Psoas muscle (tissue), 8 donors: ENCODE results near the gene AGRP. TPM values are rescaled to one million over a fixed set of nuclear protein-coding genes. Genes with fewer than 3 reads are reported as not detected.
A peak's percentile ranks its signal among the peaks of the same experiment; 100 is the strongest.

Source experiments
- ATAC-seq, 4 donors: fragments of 200-7000 bp; cut with Tn5 transposase; one replicate each; pipeline ENCODE4 v1.9.1; 2020; ENCODE audit warnings: moderate library complexity in 3 of 4, mild to moderate bottlenecking in 2 of 4
- DNase-seq, 2 donors: peaks; one replicate each; pipeline ENCODE4 v3.0.0-alpha.2; 2020
- H3K27ac ChIP-seq: fragments of 200-600 bp; one replicate; pipeline ENCODE4 v1.8.0; 2022
- H3K27me3 ChIP-seq, 3 donors: fragments of 200-600 bp in 1 of 3; one replicate each; pipeline versions ENCODE4 v1.6.1 to v1.8.0; 2013 to 2022; ENCODE audit warnings: low read length in 2 of 3, mild to moderate bottlenecking in 2 of 3, moderate library complexity in 1 of 3; ENCODE audit not compliant: insufficient read depth in 3 of 3
- H3K36me3 ChIP-seq, 2 donors: fragments of 200-600 bp in 1 of 2; one replicate each; pipeline versions ENCODE4 v1.6.1 to v1.8.0; 2013 to 2022; ENCODE audit warnings: low read depth in 1 of 2, mild to moderate bottlenecking in 1 of 2, moderate library complexity in 1 of 2; ENCODE audit not compliant: insufficient read depth in 1 of 2
- H3K4me1 ChIP-seq: fragments of 200-600 bp; one replicate; pipeline ENCODE4 v1.8.0; 2022
- H3K4me3 ChIP-seq: fragments of 200-600 bp; one replicate; pipeline ENCODE4 v1.8.0; 2022; ENCODE audit warnings: mild to moderate bottlenecking
- H3K9me3 ChIP-seq: fragments of 200-600 bp; one replicate; pipeline ENCODE4 v1.8.0; 2022
- CTCF ChIP-seq: fragments of 200-600 bp; IDR thresholded peaks from one replicate; pipeline ENCODE4 v1.8.0; 2022; ENCODE audit warnings: antibody characterized with exemption
- WGBS, 3 donors: extraction: QIAGEN DNeasy Blood & Tissue Kit; methylation state at CpG; one replicate each; pipeline versions ENCODE4 v1.1.6 to v1.1.7; 2013; 5-methylcytosine and 5-hydroxymethylcytosine counted together
- intact Hi-C, 2 donors: fragments of 100-400 bp; cut with DNase I; formaldehyde crosslinking; loops; one replicate each; pipeline versions ENCODE4 v1.11.0 to v1.14.2; 2022
- polyA plus RNA-seq, 3 donors: library from polyadenylated mRNA; stranded (reverse); fragments of 200-250 nt; gene quantifications; one replicate each; pipeline ENCODE4 v1.2.3, GENCODE V29; 2013
- total RNA-seq, 4 donors: library from RNA; stranded (reverse); fragmentation: NEBNext Ultra II Directional in 2 of 4; extraction: Animal tissue kit (Norgen Biotek cat#: 25700) in 2 of 4; gene quantifications; one replicate each; pipeline versions ENCODE4 v1.2.1 to v1.2.4, GENCODE V29; 2021 to 2023
- donor health status: healthy with polysubstance abuse.
- donor health status: DM: no; HTN: no; CAD: no; lungs with moderate emphysema.
- donor health status: Bipolar disorder and iron deficiency.
- donor health status: healthy.
- donor health status: DM: yes; HTN: yes; CAD: no.
- donor health status: DM: no; HTN: no; CAD: no.
- donor health status: DM: no; HTN: no; CAD: no.
- donor health status: DM: yes; HTN: yes; CAD: no.

The AGRP gene
- total and polyA plus RNA-seq, 7 donors, result not detected

- no peak for TF ChIP-seq CTCF
- intact Hi-C loops, result no loop called here
- Histone ChIP-seq H3K4me3 (no peak overlapping the region), H3K4me1 (peaks cover 82% of the 10 kb centered on the region), H3K27ac (peak overlapping the region; percentile 24), H3K36me3 (peaks cover 0 to 12% of the 10 kb centered on the region in 2 donors), H3K27me3 (no peaks in the 10 kb centered on the region), H3K9me3 (no peaks in the 10 kb centered on the region)
- DNase-seq (no peak), ATAC-seq (no peak)
- 81 to 85% (median 84%) methylated on average over 20 to 22 of the region's 22 CpGs for WGBS, 3 donors
Measured at GRCh38 chr16:67444259-67445125, 38.9 kb downstream of the AGRP start.

GRCh38 chr16:67443265-67443664 is 40.1 kb downstream of the AGRP start:
- Histone ChIP-seq H3K27ac (peak overlapping the region; percentile 24), H3K36me3 (peaks cover 0 to 24% of the 10 kb centered on the region in 2 donors), H3K27me3 (no peaks in the 10 kb centered on the region), H3K4me3 (no peak overlapping the region), H3K4me1 (peaks cover 70% of the 10 kb centered on the region), H3K9me3 (no peaks in the 10 kb centered on the region)
- 35 to 67% (median 45%) methylated on average over 6 of the region's 6 CpGs for WGBS, 3 donors
- no peak for TF ChIP-seq CTCF
- DNase-seq, result peak; percentile 67 to 86
- intact Hi-C loops, result no loop called here
- peak; percentile 21 to 58 (median 40) for ATAC-seq

- 64 to 83% (median 66%) methylated on average over 13 of the region's 13 CpGs for WGBS, 3 donors
- no peak for DNase-seq
- intact Hi-C loops, result no loop called here
- TF ChIP-seq CTCF, result no peak
- no peaks in the 10 kb centered on the region for H3K9me3 ChIP-seq
- H3K36me3 ChIP-seq, result peaks cover 0 to 29% of the 10 kb centered on the region in 2 donors
- no peaks in the 10 kb centered on the region for H3K27me3 ChIP-seq
- H3K4me1 ChIP-seq, result peaks cover 66% of the 10 kb centered on the region
- H3K27ac ChIP-seq, result peak overlapping the region; percentile 24
- H3K4me3 ChIP-seq, result no peak overlapping the region
- no peak for ATAC-seq
Measured at GRCh38 chr16:67442581-67443255, 40.6 kb downstream of the AGRP start.

GRCh38 chr16:67441907-67442306 is 41.4 kb downstream of the AGRP start:
- peaks cover 57% of the 10 kb centered on the region for H3K4me1 ChIP-seq

More at GRCh38 chr16:67441907-67442306, 41.4 kb downstream of the AGRP start:
- Histone ChIP-seq H3K9me3 (no peaks in the 10 kb centered on the region), H3K36me3 (peaks cover 0 to 38% of the 10 kb centered on the region in 2 donors), H3K27ac (peak overlapping the region; percentile 10), H3K27me3 (no peaks in the 10 kb centered on the region), H3K4me3 (no peak overlapping the region)
- TF ChIP-seq CTCF, result no peak
- peak in 2 of 4 donors; percentile 11 to 30 for ATAC-seq
- intact Hi-C loops, result no loop called here
- no peak for DNase-seq
- WGBS, 3 donors, result 20 to 42% (median 28%) methylated on average over 5 of the region's 5 CpGs
